HepG2 (cell line): Measurements from ENCODE around the gene SHF. TPM values are rescaled to one million over a fixed set of nuclear protein-coding genes. Genes with fewer than 3 reads are reported as not detected.
A peak's percentile ranks its signal among the peaks of the same experiment; 100 is the strongest.

Source experiments
- AKAP8 ChIP-seq: sonication (generic); formaldehyde crosslinking; IDR thresholded peaks from 2 replicates; pipeline ENCODE4 v1.5.1; 2020; ENCODE audit warnings: mild to moderate bottlenecking, missing genetic modification reagents
- CENPBD1 ChIP-seq: sonication (generic); formaldehyde crosslinking; IDR thresholded peaks from 2 replicates; pipeline ENCODE4 v1.8.0; 2022; ENCODE audit warnings: missing genetic modification reagents, low read depth, mild to moderate bottlenecking, borderline replicate concordance
- E2F2 ChIP-seq: sonication (generic); formaldehyde crosslinking; IDR thresholded peaks from 2 replicates; pipeline ENCODE4 v1.4.0; 2020; ENCODE audit warnings: missing genetic modification reagents, borderline replicate concordance
- FOSL2 ChIP-seq: sonication (generic); formaldehyde crosslinking; IDR thresholded peaks from 2 replicates; pipeline ENCODE4 v1.4.0; 2020; ENCODE audit warnings: missing genetic modification reagents
- GABPA ChIP-seq, 2 experiments: IDR thresholded peaks; 2 replicates each; pipeline ENCODE4 v1.6.1; 2011 to 2016; ENCODE audit warnings: low read depth in 2 of 2, low read length in 1 of 2, missing biosample characterization in 1 of 2, missing genetic modification characterization in 1 of 2
- GLMP ChIP-seq: sonication (generic); formaldehyde crosslinking; IDR thresholded peaks from 2 replicates; pipeline ENCODE4 v1.9.0; 2021; ENCODE audit warnings: missing genetic modification reagents, mild to moderate bottlenecking, borderline replicate concordance
- HDAC2 ChIP-seq: sonication (generic); formaldehyde crosslinking; IDR thresholded peaks from 2 replicates; pipeline ENCODE4 v1.4.0; 2020; ENCODE audit warnings: missing genetic modification reagents
- HOXA3 ChIP-seq: sonication (generic); formaldehyde crosslinking; IDR thresholded peaks from 2 replicates; pipeline ENCODE4 v1.5.0; 2020; ENCODE audit warnings: missing genetic modification reagents
- HOXA7 ChIP-seq: sonication (generic); formaldehyde crosslinking; IDR thresholded peaks from 2 replicates; pipeline ENCODE4 v1.8.1; 2022; ENCODE audit warnings: mild to moderate bottlenecking, missing genetic modification reagents, moderate library complexity
- JUND ChIP-seq: sonication (generic); formaldehyde crosslinking; IDR thresholded peaks from 2 replicates; pipeline ENCODE4 v1.8.0; 2022; ENCODE audit warnings: mild to moderate bottlenecking, missing genetic modification reagents
- LBX2 ChIP-seq: sonication (generic); formaldehyde crosslinking; IDR thresholded peaks from 2 replicates; pipeline ENCODE4 v1.5.0; 2020; ENCODE audit warnings: missing genetic modification reagents, mild to moderate bottlenecking, borderline replicate concordance
- PLSCR1 ChIP-seq: sonication (generic); formaldehyde crosslinking; IDR thresholded peaks from 2 replicates; pipeline ENCODE4 v1.5.0; 2020; ENCODE audit warnings: missing genetic modification reagents, mild to moderate bottlenecking, borderline replicate concordance
- SALL1 ChIP-seq: sonication (generic); formaldehyde crosslinking; IDR thresholded peaks from 2 replicates; pipeline ENCODE4 v1.8.0; 2022; ENCODE audit warnings: mild to moderate bottlenecking, missing genetic modification reagents
- SNAPC2 ChIP-seq: sonication (generic); formaldehyde crosslinking; IDR thresholded peaks from 2 replicates; pipeline ENCODE4 v1.8.1; 2022; ENCODE audit warnings: mild to moderate bottlenecking, missing genetic modification reagents
- SP2 ChIP-seq: sonication (generic); formaldehyde crosslinking; IDR thresholded peaks from 2 replicates; pipeline ENCODE4 v1.5.1; 2020; ENCODE audit warnings: mild to moderate bottlenecking, missing genetic modification reagents
- THRA ChIP-seq: sonication (generic); formaldehyde crosslinking; IDR thresholded peaks from 2 replicates; pipeline ENCODE4 v1.4.0; 2020; ENCODE audit warnings: missing genetic modification reagents, borderline replicate concordance
- WIZ ChIP-seq: sonication (generic); formaldehyde crosslinking; IDR thresholded peaks from 2 replicates; pipeline ENCODE4 v1.5.1; 2020; ENCODE audit warnings: mild to moderate bottlenecking, missing genetic modification reagents
- ZBTB44 ChIP-seq: sonication (generic); formaldehyde crosslinking; IDR thresholded peaks from 2 replicates; pipeline ENCODE4 v1.4.0; 2020; ENCODE audit warnings: missing genetic modification reagents
- ZNF12 ChIP-seq: sonication (generic); formaldehyde crosslinking; IDR thresholded peaks from 2 replicates; pipeline ENCODE4 v1.5.0; 2020; ENCODE audit warnings: missing genetic modification reagents
- ZNF337 ChIP-seq: sonication (generic); formaldehyde crosslinking; IDR thresholded peaks from 2 replicates; pipeline ENCODE4 v1.5.1; 2020; ENCODE audit warnings: missing genetic modification reagents, low read depth, mild to moderate bottlenecking, borderline replicate concordance
- ZNF414 ChIP-seq: sonication (generic); formaldehyde crosslinking; IDR thresholded peaks from 2 replicates; pipeline ENCODE4 v1.5.0; 2020; ENCODE audit warnings: missing genetic modification reagents
- ZNF431 ChIP-seq: sonication (generic); formaldehyde crosslinking; IDR thresholded peaks from 2 replicates; pipeline ENCODE4 v1.9.0; 2022; ENCODE audit warnings: missing genetic modification reagents, low read depth, mild to moderate bottlenecking, borderline replicate concordance
- ZNF777 ChIP-seq: sonication (generic); formaldehyde crosslinking; IDR thresholded peaks from 2 replicates; pipeline ENCODE4 v1.4.0; 2020; ENCODE audit warnings: missing genetic modification reagents
- polyA plus RNA-seq, 8 experiments: library from polyadenylated mRNA; depleted of rRNA in 3 of 8; stranded (reverse) in 7 of 8; unstranded in 1 of 8; fragments of >200 nt; fragmentation: Illumina TruSeq in 4 of 8; extraction: Trizol in 4 of 8; gene quantifications; 2 replicates each; pipeline versions ENCODE4 v1.2.1 to v1.2.3, GENCODE V29; 2011 to 2016; ENCODE audit warnings: low read depth in 4 of 8, missing spikeins in 1 of 8, mixed read lengths in 1 of 8; ENCODE audit not compliant: insufficient read depth in 1 of 8
- total RNA-seq, 5 experiments: library from RNA; depleted of rRNA; stranded (reverse); fragments of >200 nt; fragmentation: Illumina TruSeq; extraction: Trizol; gene quantifications; 2 replicates each; pipeline ENCODE4 v1.2.3, GENCODE V29; 2016; ENCODE audit warnings: low read depth in 1 of 5

SHF gene
- total and polyA plus RNA-seq, 2 of the 13 experiments (the other 11 are each of a cell fraction or from before 2014, with no cell fraction given): 20.9 to 25.5 TPM

GRCh38 chr15:45118131-45118588, 69.6 kb downstream of the SHF start (continued):
- TF ChIP-seq SALL1 (CRISPR knock-in tag): peak; percentile 74
- TF ChIP-seq ZNF337 (CRISPR knock-in tag): 0 out of 2 replicates have a peak, but pooled peaks have one; percentile 61
- TF ChIP-seq LBX2 (CRISPR knock-in tag): no peak
- TF ChIP-seq ZNF414 (CRISPR knock-in tag): no peak
- peak; percentile 60 for TF ChIP-seq FOSL2 (CRISPR knock-in tag)
- peak; percentile 27; the same call in 1 of the 2 replicates for TF ChIP-seq THRA (CRISPR knock-in tag)
- TF ChIP-seq JUND (CRISPR knock-in tag): no peak
- TF ChIP-seq GLMP: no peak
- no peak for TF ChIP-seq ZNF777 (CRISPR knock-in tag)
- no peak for TF ChIP-seq ZBTB44 (CRISPR knock-in tag)
- TF ChIP-seq E2F2 (CRISPR knock-in tag): no peak
- peak; percentile 45; the same call in 1 of the 2 replicates for TF ChIP-seq HOXA3 (CRISPR knock-in tag)
- TF ChIP-seq AKAP8: no peak
- TF ChIP-seq GABPA (IDR thresholded peaks at IDR 0.05; ENCODE audit: low read depth, low read length): no peak
- no peak for TF ChIP-seq GABPA (CRISPR knock-in tag; IDR thresholded peaks at IDR 0.05; ENCODE audit: low read depth)
- no peak for TF ChIP-seq ZNF12
- TF ChIP-seq SNAPC2 (CRISPR knock-in tag): no peak
- peak; percentile 65 for TF ChIP-seq HDAC2 (CRISPR knock-in tag)
- no peak for TF ChIP-seq HOXA7
- no peak for TF ChIP-seq SP2
- TF ChIP-seq ZNF431 (CRISPR knock-in tag): no peak
- TF ChIP-seq PLSCR1 (CRISPR knock-in tag): no peak
- no peak for TF ChIP-seq CENPBD1 (CRISPR knock-in tag)
- no peak for TF ChIP-seq WIZ (CRISPR knock-in tag)
